H9 (cell line): Measurements from ENCODE around the gene CEP152. TPM values are rescaled to one million over a fixed set of nuclear protein-coding genes. Genes with fewer than 3 reads are reported as not detected.

Source experiments
- DNase-seq: peaks from one replicate; pipeline ENCODE4 v3.0.0-alpha.2; 2017
- H2AFZ ChIP-seq: one replicate; pipeline ENCODE4 v1.6.1; 2013; ENCODE audit warnings: mild to moderate bottlenecking, low read length, control low read depth, moderate library complexity
- H2AK5ac ChIP-seq: 2 replicates; pipeline ENCODE4 v1.6.1; 2013; ENCODE audit warnings: low read length, control low read depth, mixed read lengths; ENCODE audit not compliant: insufficient read length
- H2BK120ac ChIP-seq: one replicate; pipeline ENCODE4 v1.6.1; 2013; ENCODE audit warnings: low read depth, mild to moderate bottlenecking, low read length, control low read depth, inconsistent platforms; ENCODE audit not compliant: poor library complexity, severe bottlenecking
- H2BK12ac ChIP-seq: 2 replicates; pipeline ENCODE4 v1.6.1; 2013; ENCODE audit warnings: low read length, control low read depth, mixed read lengths, low read depth; ENCODE audit not compliant: insufficient read length
- H2BK15ac ChIP-seq: 2 replicates; pipeline ENCODE4 v1.6.1; 2013; ENCODE audit warnings: low read depth, low read length, control low read depth
- H2BK20ac ChIP-seq: one replicate; pipeline ENCODE4 v1.6.1; 2013; ENCODE audit warnings: low read depth, mild to moderate bottlenecking, low read length, control low read depth, inconsistent platforms; ENCODE audit not compliant: poor library complexity, severe bottlenecking
- H2BK5ac ChIP-seq: 2 replicates; pipeline ENCODE4 v1.6.1; 2013; ENCODE audit warnings: low read length, control low read depth, mixed read lengths; ENCODE audit not compliant: insufficient read length
- H3K14ac ChIP-seq: 2 replicates; pipeline ENCODE4 v1.6.1; 2013; ENCODE audit warnings: low read length, control low read depth; ENCODE audit not compliant: insufficient read depth
- H3K18ac ChIP-seq: 2 replicates; pipeline ENCODE4 v1.6.1; 2013; ENCODE audit warnings: low read depth, mild to moderate bottlenecking, mixed read lengths, low read length, control low read depth; ENCODE audit not compliant: insufficient read length
- H3K23ac ChIP-seq: 2 replicates; pipeline ENCODE4 v1.6.1; 2013; ENCODE audit warnings: low read length, control low read depth, mixed read lengths, low read depth; ENCODE audit not compliant: insufficient read length
- H3K23me2 ChIP-seq: 2 replicates; pipeline ENCODE4 v1.6.1; 2013; ENCODE audit warnings: low read depth, mild to moderate bottlenecking, mixed read lengths, low read length, control low read depth; ENCODE audit not compliant: insufficient read length, poor library complexity, severe bottlenecking
- H3K27ac ChIP-seq: 2 replicates; pipeline ENCODE4 v1.5.1; 2013; ENCODE audit warnings: low read length, control low read depth, mixed read lengths, low read depth; ENCODE audit not compliant: insufficient read length
- H3K27me3 ChIP-seq: 2 replicates; pipeline ENCODE4 v1.6.1; 2013; ENCODE audit warnings: low read length, control low read depth, inconsistent platforms; ENCODE audit not compliant: insufficient read depth
- H3K4ac ChIP-seq: 2 replicates; pipeline ENCODE4 v1.6.1; 2013; ENCODE audit warnings: low read depth, mild to moderate bottlenecking, control low read depth, inconsistent platforms, low read length, moderate library complexity
- H3K4me1 ChIP-seq: 2 replicates; pipeline ENCODE4 v1.6.1; 2013; ENCODE audit warnings: low read length, control low read depth, inconsistent platforms; ENCODE audit not compliant: insufficient read depth
- H3K4me2 ChIP-seq: 2 replicates; pipeline ENCODE4 v1.6.1; 2013; ENCODE audit warnings: low read length, control low read depth, mixed read lengths; ENCODE audit not compliant: insufficient read length, insufficient read depth
- H3K56ac ChIP-seq: 2 replicates; pipeline ENCODE4 v1.6.1; 2013; ENCODE audit warnings: low read depth, mild to moderate bottlenecking, mixed read lengths, low read length, control low read depth; ENCODE audit not compliant: insufficient read length
- H3K79me1 ChIP-seq: 2 replicates; pipeline ENCODE4 v1.6.1; 2013; ENCODE audit warnings: low read depth, mild to moderate bottlenecking, moderate library complexity, low read length, control low read depth, inconsistent platforms; ENCODE audit not compliant: insufficient read depth, poor library complexity, severe bottlenecking
- H3K79me2 ChIP-seq: 2 replicates; pipeline ENCODE4 v1.6.1; 2013; ENCODE audit warnings: low read length, control low read depth, inconsistent platforms; ENCODE audit not compliant: insufficient read depth
- H3K9ac ChIP-seq: 2 replicates; pipeline ENCODE4 v1.6.1; 2013; ENCODE audit warnings: low read length, control low read depth, mixed read lengths; ENCODE audit not compliant: insufficient read length; ENCODE audit errors: extremely low read depth
- H3K9me3 ChIP-seq: one replicate; pipeline ENCODE4 v1.6.1; 2013; ENCODE audit warnings: low read depth, low read length, inconsistent platforms; ENCODE audit not compliant: control insufficient read depth
- H3T11ph ChIP-seq: one replicate; pipeline ENCODE4 v1.6.1; 2013; ENCODE audit warnings: mild to moderate bottlenecking, low read length, control low read depth, inconsistent platforms
- H4K20me1 ChIP-seq: one replicate; pipeline ENCODE4 v1.6.1; 2013; ENCODE audit not compliant: control insufficient read depth, insufficient read length, insufficient read depth
- H4K5ac ChIP-seq: 2 replicates; pipeline ENCODE4 v1.6.1; 2013; ENCODE audit warnings: low read depth, mild to moderate bottlenecking, mixed read lengths, low read length, control low read depth; ENCODE audit not compliant: insufficient read length
- H4K8ac ChIP-seq: replicated peaks from 2 replicates; pipeline ENCODE4 v1.6.1; 2013; ENCODE audit warnings: low read length, control low read depth, mixed read lengths, low read depth; ENCODE audit not compliant: insufficient read length
- H4K91ac ChIP-seq: 2 replicates; pipeline ENCODE4 v1.6.1; 2013; ENCODE audit warnings: low read depth, mild to moderate bottlenecking, moderate library complexity, mixed read lengths, low read length, control low read depth; ENCODE audit not compliant: insufficient read length
- H3K27ac Mint-ChIP-seq, 3 experiments: 2 replicates in 2 of 3; 3 replicates in 1 of 3; pipeline ENCODE4 v1.8.0; 2020 to 2021; ENCODE audit warnings: mixed read lengths in 3 of 3, mild to moderate bottlenecking in 1 of 3, moderate library complexity in 1 of 3
- H3K27me3 Mint-ChIP-seq: 2 replicates; pipeline ENCODE4 v1.8.0; 2021; ENCODE audit warnings: low read depth, mild to moderate bottlenecking, moderate library complexity, mixed read lengths
- H3K36me3 Mint-ChIP-seq, 3 experiments: 2 replicates in 2 of 3; 3 replicates in 1 of 3; pipeline ENCODE4 v1.8.0; 2020 to 2021; ENCODE audit warnings: low read depth in 3 of 3, mixed read lengths in 3 of 3; ENCODE audit not compliant: insufficient read depth in 1 of 3
- H3K4me1 Mint-ChIP-seq, 2 experiments: 2 replicates each; pipeline ENCODE4 v1.8.0; 2020; ENCODE audit warnings: mixed read lengths in 2 of 2
- H3K4me3 Mint-ChIP-seq, 2 experiments: 2 replicates in 1 of 2; 3 replicates in 1 of 2; pipeline ENCODE4 v1.8.0; 2020 to 2021; ENCODE audit warnings: mild to moderate bottlenecking in 2 of 2, mixed read lengths in 2 of 2, moderate library complexity in 1 of 2
- H3K9me3 Mint-ChIP-seq, 2 experiments: 2 replicates in 1 of 2; 3 replicates in 1 of 2; pipeline ENCODE4 v1.8.0; 2020; ENCODE audit warnings: mild to moderate bottlenecking in 2 of 2, mixed read lengths in 2 of 2, moderate library complexity in 1 of 2
- WGBS: extraction: QIAGEN DNeasy Blood & Tissue Kit; methylation state at CpG from one replicate; pipeline ENCODE4 v1.1.7; 2013; ENCODE audit warnings: missing lambda C conversion rate, low lambda C conversion rate, mixed read lengths; ENCODE audit not compliant: insufficient read length; ENCODE audit errors: extremely low coverage; 5-methylcytosine and 5-hydroxymethylcytosine counted together
- total RNA-seq: library from RNA; stranded (reverse); gene quantifications from 2 replicates; pipeline ENCODE4 v1.2.1, GENCODE V29; 2021
- TF ChIP-seq, protein P1 (sequence below): fragments of 200-600 bp; sonication (generic); conservative IDR thresholded peaks from 3 replicates; pipeline ENCODE4 v1.8.0; 2021; ENCODE audit warnings: antibody characterized with exemption, mild to moderate bottlenecking

Gene CEP152
- total RNA-seq, 1 experiment from 2014 or later: 10.9 TPM

- H3K79me1 ChIP-seq: peaks cover 4% of the 10 kb centered on the region
- no peaks in the 10 kb centered on the region for H3K9me3 Mint-ChIP-seq
- H3K27ac ChIP-seq: no peak overlapping the region
- H3K27me3 ChIP-seq: no peaks in the 10 kb centered on the region
- H2BK15ac ChIP-seq: no peak overlapping the region
- H3K4me1 ChIP-seq: peaks cover 2% of the 10 kb centered on the region; the same call in 1 of the 2 replicates
- H3K23me2 ChIP-seq: peaks cover 4% of the 10 kb centered on the region
- H3K4me2 ChIP-seq: no peak overlapping the region
- H2AFZ ChIP-seq: no peak overlapping the region
- TF ChIP-seq, protein P1, sequence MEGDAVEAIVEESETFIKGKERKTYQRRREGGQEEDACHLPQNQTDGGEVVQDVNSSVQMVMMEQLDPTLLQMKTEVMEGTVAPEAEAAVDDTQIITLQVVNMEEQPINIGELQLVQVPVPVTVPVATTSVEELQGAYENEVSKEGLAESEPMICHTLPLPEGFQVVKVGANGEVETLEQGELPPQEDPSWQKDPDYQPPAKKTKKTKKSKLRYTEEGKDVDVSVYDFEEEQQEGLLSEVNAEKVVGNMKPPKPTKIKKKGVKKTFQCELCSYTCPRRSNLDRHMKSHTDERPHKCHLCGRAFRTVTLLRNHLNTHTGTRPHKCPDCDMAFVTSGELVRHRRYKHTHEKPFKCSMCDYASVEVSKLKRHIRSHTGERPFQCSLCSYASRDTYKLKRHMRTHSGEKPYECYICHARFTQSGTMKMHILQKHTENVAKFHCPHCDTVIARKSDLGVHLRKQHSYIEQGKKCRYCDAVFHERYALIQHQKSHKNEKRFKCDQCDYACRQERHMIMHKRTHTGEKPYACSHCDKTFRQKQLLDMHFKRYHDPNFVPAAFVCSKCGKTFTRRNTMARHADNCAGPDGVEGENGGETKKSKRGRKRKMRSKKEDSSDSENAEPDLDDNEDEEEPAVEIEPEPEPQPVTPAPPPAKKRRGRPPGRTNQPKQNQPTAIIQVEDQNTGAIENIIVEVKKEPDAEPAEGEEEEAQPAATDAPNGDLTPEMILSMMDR: no peak
- H3K36me3 Mint-ChIP-seq: no peaks in the 10 kb centered on the region; a peak in 1 of 7 replicates
- no peak for DNase-seq
- peaks cover 20 to 27% of the 10 kb centered on the region in 2 experiments for H3K4me1 Mint-ChIP-seq
- H4K20me1 ChIP-seq: no peaks in the 10 kb centered on the region
- H2AK5ac ChIP-seq: no peak overlapping the region
- no peak overlapping the region for H3K27ac Mint-ChIP-seq
- H3K23ac ChIP-seq: no peak overlapping the region
- no peak overlapping the region for H2BK5ac ChIP-seq
- H3K56ac ChIP-seq: no peak overlapping the region
- H3T11ph ChIP-seq: no peak overlapping the region
- no peaks in the 10 kb centered on the region for H3K27me3 Mint-ChIP-seq
- H2BK120ac ChIP-seq: no peak overlapping the region
- no peak overlapping the region for H4K5ac ChIP-seq
- H3K79me2 ChIP-seq: no peaks in the 10 kb centered on the region
- WGBS: no CpG with 5 or more reads among the region's 2 CpGs
- H3K9me3 ChIP-seq: no peaks in the 10 kb centered on the region
- H3K9ac ChIP-seq: no peak overlapping the region
- no peak overlapping the region for H3K14ac ChIP-seq
- no peak overlapping the region for H4K91ac ChIP-seq
- H4K8ac ChIP-seq: no peak overlapping the region
- no peak overlapping the region for H3K4ac ChIP-seq
- H3K4me3 Mint-ChIP-seq: no peak overlapping the region
- H3K18ac ChIP-seq: no peak overlapping the region
- no peak overlapping the region for H2BK20ac ChIP-seq
- H2BK12ac ChIP-seq: no peak overlapping the region
Measured at GRCh38 chr15:48805591-48805990, 5.3 kb downstream of the CEP152 start.
